HG03565 (cell line): Measurements from ENCODE around the gene PSMD10.

Experiments used
- ATAC-seq: cut with Tn5 transposase; IDR thresholded peaks from one replicate; pipeline ENCODE4 v1.9.1; 2021; ENCODE audit warnings: mild to moderate bottlenecking, moderate library complexity; ENCODE audit not compliant: unreplicated experiment

The PSMD10 gene, protein sequence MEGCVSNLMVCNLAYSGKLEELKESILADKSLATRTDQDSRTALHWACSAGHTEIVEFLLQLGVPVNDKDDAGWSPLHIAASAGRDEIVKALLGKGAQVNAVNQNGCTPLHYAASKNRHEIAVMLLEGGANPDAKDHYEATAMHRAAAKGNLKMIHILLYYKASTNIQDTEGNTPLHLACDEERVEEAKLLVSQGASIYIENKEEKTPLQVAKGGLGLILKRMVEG

DNA sequence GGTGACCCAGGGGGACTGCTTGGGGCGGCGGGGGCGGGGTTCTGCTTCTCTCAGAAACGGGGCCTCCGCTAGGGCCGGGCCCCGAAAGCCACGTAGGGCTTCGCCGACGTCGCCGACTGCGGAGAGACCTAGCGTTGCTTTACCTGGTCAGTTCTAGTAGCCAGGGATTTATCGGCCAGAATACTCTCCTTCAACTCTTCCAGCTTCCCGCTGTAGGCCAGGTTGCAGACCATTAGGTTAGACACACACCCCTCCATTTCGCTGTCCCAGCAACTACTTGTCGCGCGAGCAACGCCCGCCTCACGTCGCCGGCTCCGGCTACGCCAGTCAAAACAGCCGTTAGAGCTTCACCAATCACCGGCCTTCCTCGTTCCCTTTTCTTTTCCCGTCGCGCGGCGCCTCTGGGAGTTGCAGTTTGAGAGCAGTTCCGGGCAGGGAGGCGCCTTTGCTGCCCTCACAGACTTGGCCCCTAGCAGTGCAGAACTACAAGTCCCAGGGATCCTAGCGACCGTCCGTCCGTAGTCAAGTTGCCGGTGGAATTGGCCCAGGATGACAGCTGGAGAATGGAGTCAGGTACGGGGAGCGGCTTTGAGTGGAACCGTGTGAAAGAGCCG, at the start of gene PSMD10, which contains the start of gene ATG4A:
Gene PSMD10 (minus strand): TSS at position 279 of the 614 bp plus-strand sequence. CDS start 22 bp downstream, at position 257.
Gene ATG4A (plus strand): TSS at position 515 of the 614 bp plus-strand sequence. CDS start 49 bp downstream, at position 564.
- peak; percentile 95 for ATAC-seq

DNA sequence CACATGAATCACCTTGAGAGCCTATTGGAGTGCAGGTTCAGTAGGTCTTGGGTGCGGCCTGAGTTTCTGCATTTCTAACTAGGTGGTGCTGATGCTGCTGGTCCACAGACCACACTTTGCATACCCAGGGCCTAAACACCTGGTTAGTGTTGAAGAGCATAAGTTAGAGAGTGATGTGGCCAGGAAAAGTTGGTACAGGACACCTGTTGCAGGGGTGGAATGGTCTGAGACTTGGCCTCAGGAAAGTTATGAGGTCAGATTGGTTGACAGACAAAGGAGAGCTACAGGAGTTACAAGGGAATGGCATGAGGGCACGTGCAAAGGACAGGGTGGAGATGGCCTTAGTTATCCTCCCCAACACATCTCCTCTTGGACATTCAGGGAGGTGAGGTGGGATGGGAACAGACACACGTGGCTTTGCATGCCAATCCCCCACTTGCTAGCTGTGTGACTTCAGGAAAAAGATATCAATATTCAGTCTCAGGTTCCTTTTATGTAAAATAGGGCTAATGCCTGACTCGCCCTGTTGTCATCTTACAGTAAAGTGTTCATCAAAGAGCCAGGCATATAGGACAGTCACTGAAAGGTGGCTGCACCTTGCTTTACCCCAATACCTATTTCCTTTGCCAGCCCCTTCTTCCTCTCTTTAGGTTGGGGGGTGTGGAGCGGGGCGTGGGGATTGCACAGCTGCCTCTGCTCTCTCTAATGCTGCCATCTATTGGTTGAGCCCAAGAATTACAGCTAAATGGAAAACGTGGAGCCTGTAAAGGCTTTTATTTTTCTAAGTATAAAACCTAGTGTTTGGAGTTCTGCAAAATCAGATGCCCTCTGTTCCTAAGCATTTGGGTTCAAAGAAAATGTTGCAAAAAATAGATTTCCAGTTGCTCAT, 47.7 kb upstream of the PSMD10 start:
- no peak for ATAC-seq

DNA sequence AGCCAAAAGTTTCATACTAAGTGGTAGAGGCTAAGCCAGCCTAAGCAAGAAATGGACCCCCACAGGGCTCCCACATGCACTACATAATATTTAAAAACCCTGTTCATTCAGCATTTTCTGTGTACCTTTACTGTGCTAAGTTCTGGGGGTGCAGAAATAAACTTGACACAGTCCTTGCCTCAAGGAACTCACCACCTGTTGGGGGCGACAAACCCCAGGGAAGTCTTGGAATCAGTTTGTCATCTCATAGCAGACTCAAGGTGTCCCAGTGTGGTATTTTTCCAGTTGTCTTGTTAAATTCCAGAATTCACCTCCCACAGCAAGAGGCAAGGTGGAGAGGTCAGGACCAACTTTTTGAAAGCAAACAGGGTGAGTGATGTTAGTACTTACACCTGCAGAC, 43.4 kb upstream of the PSMD10 start:
- no peak for ATAC-seq

DNA sequence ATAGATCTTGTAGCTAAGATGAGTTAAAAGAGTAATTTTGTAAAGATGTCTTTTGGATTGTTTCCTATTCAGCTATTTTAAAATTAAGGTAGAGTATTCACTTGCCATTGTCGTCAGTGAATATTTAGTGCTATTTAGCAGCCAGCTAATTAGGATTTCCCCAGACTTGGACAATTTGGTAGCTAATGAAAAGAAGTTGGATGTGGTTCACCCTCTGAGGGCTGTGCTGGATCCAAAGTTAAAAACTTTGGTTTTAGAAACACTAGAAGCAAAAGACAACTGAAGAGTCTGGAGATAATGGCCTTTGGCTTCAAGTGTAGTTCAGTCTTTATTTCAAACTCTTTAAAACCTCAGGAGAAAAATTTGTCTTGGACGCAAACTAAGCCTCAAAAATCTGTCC, 41.5 kb upstream of the PSMD10 start:
- ATAC-seq, result no peak

DNA sequence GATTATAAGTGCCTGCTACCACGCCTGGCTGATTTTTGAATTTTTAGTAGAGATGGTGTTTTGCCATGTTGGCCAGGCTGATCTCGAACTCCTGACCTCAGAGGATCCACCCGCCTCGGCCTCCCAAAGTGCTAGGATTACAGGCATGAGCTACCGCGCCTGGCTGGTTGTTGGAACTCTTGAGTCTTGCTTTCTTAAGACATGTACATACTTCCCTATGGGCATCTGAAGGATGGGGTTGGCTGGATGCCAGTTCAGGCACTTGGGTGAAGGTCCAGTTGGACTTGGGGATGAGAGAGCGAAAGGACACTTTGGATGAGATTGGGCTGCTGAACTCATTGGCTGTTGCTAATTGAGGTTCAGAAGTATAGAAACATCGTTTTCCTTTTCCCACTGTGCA, 40.7 kb upstream of the PSMD10 start:
- no peak for ATAC-seq

DNA sequence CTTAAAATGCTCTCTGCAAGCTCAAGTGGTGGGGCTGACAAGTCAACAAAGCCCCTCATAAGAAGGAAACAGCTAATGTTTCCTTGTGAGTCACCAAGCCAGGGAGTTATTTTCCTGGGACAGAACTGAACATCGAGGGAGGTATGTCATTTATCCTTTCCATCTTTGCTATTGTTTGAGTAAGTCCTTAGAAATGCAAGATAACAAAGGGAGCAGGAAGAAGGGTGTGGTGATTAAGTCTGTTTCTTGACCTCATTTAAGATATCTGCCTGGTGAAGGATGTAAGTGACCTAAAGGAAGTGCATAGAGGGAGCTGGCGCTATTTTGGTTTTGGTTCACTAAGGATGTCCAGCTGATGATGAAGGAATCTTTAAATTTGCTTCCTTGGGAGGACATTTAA, 40.1 kb upstream of the PSMD10 start:
- ATAC-seq, result no peak

DNA sequence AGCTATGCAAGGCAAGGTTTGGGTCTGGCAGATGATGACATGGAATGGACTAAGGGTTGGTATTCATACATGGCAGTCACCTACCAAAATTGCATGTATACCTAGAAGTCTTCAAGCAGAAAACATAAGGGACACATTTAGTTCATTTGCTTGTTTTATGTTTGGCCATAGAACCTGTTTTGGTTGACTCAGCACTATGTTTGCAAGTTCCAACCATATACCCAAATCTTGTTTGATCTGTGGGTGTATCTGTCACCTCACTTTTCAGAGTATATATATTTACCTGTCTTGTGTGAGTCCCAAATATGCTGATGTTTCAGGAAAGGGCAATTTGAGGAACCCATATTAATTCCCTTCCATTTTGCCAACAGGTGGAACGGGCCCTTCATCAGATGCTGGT, 39.5 kb upstream of the PSMD10 start:
- ATAC-seq, result no peak

DNA sequence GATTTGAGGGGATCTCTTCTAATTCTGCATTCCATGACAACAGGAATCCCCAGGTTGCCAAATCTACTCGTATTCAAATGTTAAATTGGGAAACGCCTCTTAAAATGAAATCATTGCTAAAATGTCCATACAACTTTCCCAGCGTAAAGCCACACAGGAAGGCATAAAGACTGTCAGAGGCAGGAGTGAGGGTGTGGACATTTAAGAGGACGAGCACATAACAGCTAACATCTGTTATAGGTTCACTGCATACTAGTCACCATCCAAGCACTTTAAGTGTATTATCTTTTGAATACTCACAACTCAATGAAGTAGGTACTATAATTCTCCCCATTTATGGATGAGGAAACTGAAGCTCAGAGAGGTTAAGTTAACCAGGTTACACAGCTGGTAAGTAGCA, 35.8 kb upstream of the PSMD10 start:
- ATAC-seq, result no peak

DNA sequence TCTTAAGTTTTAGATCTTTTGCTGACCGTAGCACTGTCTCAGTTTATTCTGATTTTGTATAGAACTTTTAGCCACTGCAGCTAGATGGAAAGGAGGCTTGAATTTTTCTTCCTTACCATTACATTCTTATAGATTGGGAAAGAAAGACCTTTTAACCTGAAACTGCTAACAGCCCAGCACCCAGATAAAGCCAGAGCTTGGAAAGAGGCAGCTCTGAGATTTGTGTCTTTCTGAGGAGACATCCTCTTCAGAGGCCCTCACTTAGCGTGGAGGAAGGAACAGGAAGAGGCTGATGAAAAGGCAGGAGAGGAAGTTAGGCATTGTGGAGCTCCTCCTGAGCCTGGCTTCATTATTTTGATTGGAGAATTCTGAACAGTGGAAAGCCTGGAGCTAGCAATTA, 35.3 kb upstream of the PSMD10 start:
- no peak for ATAC-seq

DNA sequence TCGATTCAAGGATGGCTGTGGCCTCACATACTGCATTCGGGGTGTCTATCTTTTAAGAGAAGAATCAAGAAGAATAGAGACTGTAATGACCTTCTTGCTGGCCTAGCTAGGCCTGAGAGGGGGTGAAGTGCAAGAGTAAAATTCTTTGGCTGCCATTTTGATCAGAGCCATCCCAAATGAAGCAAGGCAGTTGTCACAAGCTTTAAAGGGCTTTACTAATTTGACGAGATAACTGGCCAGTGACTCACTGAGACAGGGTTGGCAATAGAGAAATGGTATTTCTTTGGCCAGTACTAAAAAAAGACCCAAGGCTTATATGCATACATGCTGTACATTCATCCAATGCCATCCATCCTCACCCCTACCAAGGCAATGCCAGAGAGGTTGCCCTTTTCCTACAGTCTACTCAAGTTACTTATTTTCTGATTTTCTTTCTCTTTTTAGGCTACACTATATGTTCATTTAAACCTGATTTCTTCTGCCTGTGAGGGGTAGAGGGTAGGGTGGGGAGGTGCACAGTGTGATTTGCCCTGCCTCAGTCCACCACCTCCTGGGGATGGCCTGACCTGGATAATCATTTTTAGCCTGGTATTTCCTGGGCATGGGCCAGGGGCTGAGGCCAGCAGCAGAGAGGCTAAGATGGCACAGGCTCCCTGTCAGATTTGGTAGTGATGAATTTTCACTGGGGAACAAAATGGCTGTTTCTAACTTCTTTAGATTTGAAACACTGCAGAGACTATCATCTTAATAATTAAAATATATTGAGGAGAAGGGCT, 32.4 kb upstream of the PSMD10 start:
- ATAC-seq, result no peak

DNA sequence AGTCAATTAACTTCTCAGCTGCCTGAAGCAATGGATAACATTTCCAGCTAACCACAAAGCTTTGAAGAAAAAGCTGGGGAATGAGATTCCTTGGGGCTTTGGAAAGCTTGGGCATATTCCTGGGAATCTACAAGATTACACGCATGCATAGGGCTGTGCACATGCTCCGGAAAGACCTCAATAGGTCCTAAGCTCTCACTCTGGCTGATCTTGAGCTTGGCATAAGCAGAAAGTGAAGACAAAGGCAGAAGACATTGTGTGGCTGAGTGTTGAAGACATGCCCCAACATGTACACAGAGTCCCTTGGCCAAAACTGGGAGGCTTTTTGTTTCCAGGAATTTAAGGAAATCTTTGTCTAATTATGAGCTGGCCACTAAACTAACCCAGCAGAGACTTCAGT, 31.4 kb upstream of the PSMD10 start:
- no peak for ATAC-seq

DNA sequence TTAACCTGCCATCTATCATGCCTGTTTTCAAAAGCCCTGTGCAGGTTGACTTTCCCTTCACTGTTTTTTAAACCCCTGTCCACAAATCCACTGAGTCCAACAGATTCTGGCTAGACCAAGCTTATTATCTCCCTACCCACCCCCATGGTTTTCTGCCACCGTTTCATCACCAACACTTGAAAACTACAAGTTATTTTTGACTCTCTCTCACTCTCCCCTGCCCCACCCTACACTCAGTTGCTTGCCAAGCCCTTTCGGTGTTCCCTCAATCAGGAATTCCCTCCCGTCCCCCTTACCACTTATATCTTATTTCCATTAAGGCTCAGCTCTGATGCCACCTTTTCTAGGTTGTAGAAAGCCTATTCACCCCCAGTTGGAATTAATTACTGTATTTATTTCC, 29.9 kb upstream of the PSMD10 start:
- ATAC-seq, result no peak

DNA sequence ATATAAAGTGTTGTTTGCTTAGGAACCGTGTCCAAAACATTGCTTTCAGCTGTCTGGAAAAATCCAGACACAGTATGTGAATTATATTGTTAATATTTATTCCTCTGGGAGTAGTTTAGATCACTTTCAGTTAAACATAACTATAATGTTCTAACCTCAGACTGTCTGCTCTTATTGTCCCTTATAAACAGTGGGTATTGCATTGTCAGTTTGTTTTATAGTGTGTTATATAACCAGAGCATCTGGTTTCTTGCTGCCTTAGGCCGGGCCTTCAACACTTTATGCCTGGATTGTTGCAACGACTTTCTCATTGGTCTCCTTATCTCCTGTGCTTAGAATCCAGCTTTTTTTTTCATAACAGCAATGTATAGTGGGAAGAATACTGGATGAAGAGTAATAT, 26.6 kb upstream of the PSMD10 start:
- no peak for ATAC-seq

DNA sequence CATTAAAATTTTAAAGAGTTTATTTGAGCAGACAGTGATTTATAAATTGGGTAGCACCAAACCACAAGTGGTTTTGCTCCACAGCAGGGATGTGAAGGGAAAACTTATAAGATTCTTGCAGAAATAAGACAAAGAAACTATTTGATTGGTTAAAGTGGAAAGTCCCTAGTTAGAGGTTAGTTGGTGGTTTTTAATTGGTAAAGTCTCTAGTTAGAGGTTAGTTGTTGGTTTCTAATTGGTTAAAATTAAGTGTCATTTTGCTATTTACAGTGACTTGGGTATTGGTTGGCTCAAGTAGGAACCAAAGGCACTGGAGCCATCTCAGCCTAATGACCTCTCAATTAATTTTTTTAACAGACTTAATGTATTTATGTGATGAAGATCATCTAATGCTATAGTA, 23.2 kb upstream of the PSMD10 start:
- no peak for ATAC-seq

DNA sequence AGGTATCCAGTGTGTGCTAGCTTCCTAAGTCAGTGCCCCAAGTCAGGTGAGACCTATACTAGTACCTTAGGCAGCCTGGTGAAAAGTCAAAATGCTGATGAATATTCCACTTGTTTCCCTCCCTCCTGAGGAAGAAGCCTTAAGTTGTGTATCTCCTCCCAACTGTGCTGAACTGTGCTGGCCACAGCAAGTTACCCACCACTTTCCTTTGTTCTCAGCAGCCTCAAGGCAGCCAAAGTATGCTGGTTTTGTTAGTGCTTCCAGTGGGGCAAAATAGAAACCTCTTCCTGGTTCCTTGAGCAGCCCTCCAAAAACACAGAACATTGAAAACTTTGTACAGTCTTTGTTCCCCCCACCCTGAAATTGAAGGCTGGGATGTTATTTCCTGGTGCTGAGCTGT, 14.1 kb upstream of the PSMD10 start:
- ATAC-seq, result no peak

DNA sequence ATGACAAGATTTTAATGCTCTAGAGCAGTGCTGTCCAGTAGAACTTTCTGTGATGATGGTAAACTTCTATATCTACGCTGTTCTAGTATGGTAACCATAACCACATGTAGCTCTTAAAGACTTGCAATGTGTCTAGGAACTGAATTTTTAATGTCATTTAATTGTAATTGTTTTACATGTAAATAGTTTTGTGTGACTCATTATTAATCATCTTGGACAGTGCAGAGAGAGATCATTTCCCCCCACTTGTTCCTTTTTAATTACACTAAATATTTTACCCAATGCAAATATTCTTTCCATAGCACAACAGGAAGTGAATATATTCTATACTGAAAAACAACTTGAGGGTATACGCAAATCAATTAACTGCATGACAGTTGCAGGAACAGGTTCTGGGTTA, 6.0 kb upstream of the PSMD10 start:
- ATAC-seq, result no peak

DNA sequence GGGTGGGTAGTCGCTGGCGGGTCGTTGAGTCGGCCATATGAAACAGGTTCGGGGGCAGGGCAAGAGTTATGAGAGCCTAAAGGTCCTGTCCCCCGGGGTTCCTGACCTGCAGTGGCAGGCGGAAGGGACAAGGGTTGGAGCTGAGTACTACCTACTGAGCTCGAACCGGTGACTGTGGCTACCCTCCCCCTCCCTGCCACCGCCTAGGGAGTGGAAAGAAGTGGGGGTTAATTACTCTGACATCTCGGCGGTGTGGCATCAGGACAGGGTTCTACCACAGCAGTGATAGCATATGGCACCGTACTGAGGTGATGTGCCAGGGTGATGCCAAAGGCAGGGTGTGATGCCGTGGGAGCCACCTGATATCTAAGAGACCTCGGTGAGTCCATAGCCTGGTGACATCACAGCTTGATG, 543 bp upstream of the PSMD10 start:
- ATAC-seq, result peak; percentile 22

DNA sequence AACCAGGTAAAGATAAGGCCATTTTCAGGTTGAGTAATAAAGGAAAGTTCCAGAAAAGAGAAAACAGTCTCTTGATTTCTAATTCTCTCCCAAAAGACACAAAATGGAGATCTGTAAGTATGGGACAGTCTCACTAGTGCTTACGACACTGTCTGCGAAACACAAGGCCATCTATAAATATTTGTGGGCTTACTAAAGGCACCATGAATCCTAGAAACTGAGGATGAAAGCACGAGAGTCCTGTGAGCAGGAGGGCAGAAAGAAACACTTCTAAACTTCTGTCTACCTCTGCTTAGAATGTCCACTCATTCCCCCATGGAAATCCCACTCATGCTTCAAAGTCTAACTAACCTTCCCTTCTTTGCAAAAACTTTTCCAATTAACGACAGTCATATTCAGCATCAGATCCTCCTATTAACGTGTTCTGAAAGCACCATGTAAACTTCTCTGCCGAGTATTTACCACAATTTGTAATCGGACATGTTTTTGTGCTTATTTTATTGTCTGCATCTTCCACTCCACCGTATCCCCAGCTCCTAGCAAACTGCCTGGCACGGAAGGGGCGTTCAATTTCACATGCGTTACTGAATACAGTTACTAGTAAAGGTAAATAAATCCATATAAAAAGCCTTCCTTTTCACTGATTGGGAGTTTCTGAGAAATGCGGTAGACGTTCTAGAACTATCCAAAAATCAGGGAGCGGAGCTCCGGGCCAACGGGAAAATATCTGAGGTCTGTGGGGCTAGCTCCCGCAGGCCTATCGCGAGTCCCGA, 665 bp downstream of the PSMD10 start:
- no peak for ATAC-seq

DNA sequence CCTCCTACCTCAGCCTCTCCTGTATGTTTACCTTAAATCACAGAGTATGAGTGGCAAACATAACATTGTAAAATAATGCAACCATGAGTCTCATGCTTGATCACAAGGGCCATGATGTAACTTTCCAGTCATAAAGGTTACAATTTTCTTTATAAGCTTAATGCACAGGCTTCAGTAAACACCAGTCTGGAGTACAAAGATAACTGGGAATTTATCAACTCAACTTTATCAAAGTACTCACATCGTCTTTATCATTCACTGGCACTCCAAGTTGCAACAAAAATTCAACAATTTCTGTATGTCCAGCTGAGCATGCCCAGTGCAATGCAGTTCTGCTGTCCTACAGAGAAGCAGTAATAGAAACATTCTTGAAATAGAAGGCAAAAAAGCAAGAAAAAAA, 2.8 kb downstream of the PSMD10 start:
- no peak for ATAC-seq

DNA sequence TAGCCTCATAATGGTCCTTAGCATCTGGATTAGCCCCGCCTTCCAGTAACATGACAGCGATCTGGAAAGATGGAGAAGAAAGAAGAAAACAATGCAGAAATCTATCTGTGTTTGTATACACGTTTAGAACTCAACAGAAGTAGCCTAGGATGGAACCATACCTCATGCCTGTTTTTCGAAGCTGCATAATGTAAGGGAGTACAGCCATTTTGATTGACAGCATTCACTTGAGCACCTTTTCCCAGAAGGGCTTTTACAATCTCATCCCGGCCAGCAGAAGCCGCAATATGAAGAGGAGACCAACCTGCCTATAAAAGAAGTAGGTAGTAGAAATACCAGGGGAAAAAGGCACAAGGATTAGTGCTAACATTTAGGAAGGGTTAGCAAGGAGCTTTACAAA, 3.5 kb downstream of the PSMD10 start:
- ATAC-seq, result no peak
